ENCODE data around the gene RAPGEF2.
"Not testable (repeated sequence)": the region's sequence is repeated elsewhere in the genome, so short reads cannot be mapped to it uniquely, and the experiment has no call there.

Gene RAPGEF2

DNA sequence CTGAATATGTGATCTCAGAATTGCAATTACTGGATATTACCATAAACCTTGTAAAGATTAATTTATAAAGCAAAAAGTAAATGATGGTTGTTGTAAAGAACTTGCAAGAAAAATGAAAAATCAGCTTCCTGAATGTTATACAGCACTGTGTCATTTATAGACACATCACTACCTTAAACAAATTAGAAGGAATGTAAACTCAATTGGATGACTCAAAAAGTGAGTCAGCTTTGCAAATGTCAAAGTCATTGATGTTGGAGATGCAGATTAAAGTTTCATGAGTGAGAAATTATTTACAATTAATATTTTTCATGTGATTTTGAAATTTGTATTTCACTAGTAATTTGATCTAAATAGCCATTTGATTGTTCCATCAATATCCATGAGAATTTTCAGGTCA lies 193.2 kb downstream of the RAPGEF2 start:
- H3K27me3 ChIP-seq = no peaks in the 10 kb centered on the region
- no peak overlapping the region for H3K27ac ChIP-seq
- H3K4me1 ChIP-seq = peaks cover 0 to 10% (median 0%) of the 10 kb centered on the region in 10 experiments; a peak in 1 of 20 replicates
- 0 out of 22 replicates have a peak, but pooled peaks cover 0 to 4% (median 0%) of the 10 kb centered on the region in 11 experiments for H3K9me3 ChIP-seq (replicated peaks in 1 of 11)
- H4K20me1 ChIP-seq = peaks cover 0 to 76% (median 0%) of the 10 kb centered on the region in 11 experiments; a peak in 6 of 22 replicates
- TF ChIP-seq Cebpa-rat (IDR thresholded peaks at IDR 0.05) = no peak
- H3K9ac ChIP-seq = no peak overlapping the region
- no peak overlapping the region for H3K4me2 ChIP-seq
- H3K4me3 ChIP-seq = no peak overlapping the region
- H3K36me3 ChIP-seq = peaks cover 0 to 14% (median 0%) of the 10 kb centered on the region in 11 experiments; a peak in 3 of 22 replicates

DNA sequence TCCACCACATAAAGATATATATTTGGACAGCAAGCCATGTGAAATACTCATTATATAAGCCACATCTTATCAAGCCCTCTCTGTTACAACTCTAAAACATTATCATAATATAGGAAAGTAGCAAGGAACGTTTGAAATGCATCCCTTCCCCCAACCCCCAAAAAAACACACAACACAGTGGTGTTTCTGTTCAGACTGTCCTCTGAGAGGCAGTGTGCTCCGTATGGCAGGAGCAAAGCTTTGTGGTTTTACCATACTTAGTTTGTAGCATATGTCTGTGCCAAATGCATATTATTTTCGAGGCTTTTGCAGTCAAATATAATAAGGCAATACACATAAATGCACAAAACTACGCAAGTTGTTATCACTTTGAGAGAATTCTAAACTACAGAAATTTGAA lies 194.2 kb downstream of the RAPGEF2 start:
- peaks cover 0 to 9% (median 0%) of the 10 kb centered on the region in 11 experiments; a peak in 3 of 22 replicates for H3K36me3 ChIP-seq
- H3K27ac ChIP-seq = no peak overlapping the region
- peaks cover 0 to 10% (median 0%) of the 10 kb centered on the region in 10 experiments; a peak in 1 of 20 replicates for H3K4me1 ChIP-seq
- H3K4me3 ChIP-seq = no peak overlapping the region
- H3K27me3 ChIP-seq = no peaks in the 10 kb centered on the region
- peaks cover 0 to 80% (median 0%) of the 10 kb centered on the region in 11 experiments; a peak in 7 of 22 replicates for H4K20me1 ChIP-seq
- H3K9ac ChIP-seq = no peak overlapping the region
- H3K4me2 ChIP-seq = no peak overlapping the region
- H3K9me3 ChIP-seq (replicated peaks in 1 of 11) = 0 out of 22 replicates have a peak, but pooled peaks cover 0 to 4% (median 0%) of the 10 kb centered on the region in 11 experiments
- TF ChIP-seq Cebpa-rat (IDR thresholded peaks at IDR 0.05) = no peak

DNA sequence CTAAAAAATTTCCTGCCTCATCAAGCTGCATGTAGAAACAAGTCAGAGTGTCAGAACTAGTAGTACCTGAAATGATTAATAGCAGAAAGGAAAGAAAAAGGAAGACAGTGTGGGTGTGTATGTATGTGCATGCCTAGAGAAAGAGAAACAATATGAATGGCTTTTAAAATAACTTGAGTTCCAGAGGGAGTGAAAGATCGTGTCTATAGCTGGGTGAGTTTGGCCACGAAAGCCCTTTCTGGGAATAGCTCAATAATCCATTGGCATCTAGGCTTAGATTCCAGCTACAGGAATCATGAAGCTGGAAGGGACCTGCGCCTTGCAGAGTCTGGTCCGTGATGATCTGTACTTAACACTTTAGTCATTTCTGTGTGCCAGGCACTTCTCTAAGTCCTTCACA lies 195.6 kb downstream of the RAPGEF2 start:
- Histone ChIP-seq H3K4me1 (peaks cover 0 to 10% (median 0%) of the 10 kb centered on the region in 10 experiments; a peak in 1 of 20 replicates), H3K9ac (no peak overlapping the region), H3K36me3 (peaks cover 0 to 6% (median 0%) of the 10 kb centered on the region in 11 experiments; a peak in 3 of 22 replicates), H3K9me3 (replicated peaks in 1 of 11) (0 out of 22 replicates have a peak, but pooled peaks cover 0 to 3% (median 0%) of the 10 kb centered on the region in 11 experiments), H3K27ac (no peak overlapping the region), H4K20me1 (peaks cover 0 to 86% (median 0%) of the 10 kb centered on the region in 11 experiments; a peak in 7 of 22 replicates), H3K27me3 (no peaks in the 10 kb centered on the region), H3K4me3 (no peak overlapping the region), H3K4me2 (no peak overlapping the region)
- TF ChIP-seq Cebpa-rat (IDR thresholded peaks at IDR 0.05) = no peak

- H3K9ac ChIP-seq = no peak overlapping the region
- peaks cover 10 to 36% (median 22%) of the 10 kb centered on the region in 11 experiments; a peak in 20 of 22 replicates for H3K36me3 ChIP-seq
- H3K27ac ChIP-seq = no peak overlapping the region
- no peak overlapping the region for H3K4me3 ChIP-seq
- H3K27me3 ChIP-seq = no peaks in the 10 kb centered on the region
- no peak overlapping the region for H3K4me2 ChIP-seq
- no peak for TF ChIP-seq Cebpa-rat (IDR thresholded peaks at IDR 0.05)
- peaks cover 7 to 17% (median 13%) of the 10 kb centered on the region in 11 experiments; a peak in 15 of 22 replicates for H3K9me3 ChIP-seq (replicated peaks in 1 of 11)
- H3K4me1 ChIP-seq = no peaks in the 10 kb centered on the region
- H4K20me1 ChIP-seq = peaks cover 0 to 85% (median 0%) of the 10 kb centered on the region in 11 experiments; a peak in 7 of 22 replicates
Measured at GRCh38 chr4:159303435-159303834, 200.6 kb downstream of the RAPGEF2 start.

GRCh38 chr4:159305129-159305528 lies 202.2 kb downstream of the RAPGEF2 start:
- TF ChIP-seq Cebpa-rat (IDR thresholded peaks at IDR 0.05) = no peak
- Histone ChIP-seq H3K9me3 (replicated peaks in 1 of 11) (peaks cover 7 to 17% (median 13%) of the 10 kb centered on the region in 11 experiments; a peak in 15 of 22 replicates), H4K20me1 (peaks cover 0 to 89% (median 0%) of the 10 kb centered on the region in 11 experiments; a peak in 6 of 22 replicates), H3K9ac (no peak overlapping the region), H3K4me3 (no peak overlapping the region), H3K4me1 (no peaks in the 10 kb centered on the region), H3K4me2 (no peak overlapping the region), H3K27me3 (no peaks in the 10 kb centered on the region), H3K27ac (no peak overlapping the region), H3K36me3 (peaks cover 10 to 49% (median 22%) of the 10 kb centered on the region in 11 experiments; a peak in 20 of 22 replicates)

DNA sequence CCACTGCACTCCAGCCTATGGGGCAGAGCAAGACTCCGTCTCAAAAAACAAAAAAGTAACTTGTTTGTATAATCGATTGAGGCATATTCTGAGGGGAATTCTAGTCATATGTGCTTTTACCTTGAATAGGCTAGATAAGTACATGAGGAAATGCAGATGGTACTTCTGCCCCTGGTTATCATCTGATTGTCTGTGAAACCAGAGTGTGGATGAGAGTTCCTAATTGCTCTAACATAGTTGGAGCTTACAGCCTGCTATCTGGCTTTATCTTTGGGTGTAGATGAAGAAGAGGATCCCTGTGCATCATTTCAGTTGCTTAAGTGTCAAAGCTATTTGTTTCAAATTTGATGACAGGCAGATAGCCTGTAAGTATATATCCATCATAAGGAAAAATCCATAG lies 205.1 kb downstream of the RAPGEF2 start:
- H3K4me1 ChIP-seq = no peaks in the 10 kb centered on the region
- no peak overlapping the region for H3K27ac ChIP-seq
- H4K20me1 ChIP-seq = peaks cover 0 to 85% (median 0%) of the 10 kb centered on the region in 11 experiments; a peak in 5 of 22 replicates
- no peak overlapping the region for H3K9ac ChIP-seq
- no peak for TF ChIP-seq Cebpa-rat (IDR thresholded peaks at IDR 0.05)
- H3K4me3 ChIP-seq = no peak overlapping the region
- peaks cover 7 to 17% (median 13%) of the 10 kb centered on the region in 11 experiments; a peak in 15 of 22 replicates for H3K9me3 ChIP-seq (replicated peaks in 1 of 11)
- no peaks in the 10 kb centered on the region for H3K27me3 ChIP-seq
- peaks cover 10 to 56% (median 22%) of the 10 kb centered on the region in 11 experiments; a peak in 20 of 22 replicates for H3K36me3 ChIP-seq
- no peak overlapping the region for H3K4me2 ChIP-seq

- H3K27ac ChIP-seq = no peak overlapping the region
- TF ChIP-seq Cebpa-rat (IDR thresholded peaks at IDR 0.05) = no peak
- no peak overlapping the region for H3K4me2 ChIP-seq
- no peaks in the 10 kb centered on the region for H3K4me1 ChIP-seq
- H3K9ac ChIP-seq = no peak overlapping the region
- peaks cover 10 to 60% (median 22%) of the 10 kb centered on the region in 11 experiments; a peak in 20 of 22 replicates for H3K36me3 ChIP-seq
- H3K4me3 ChIP-seq = no peak overlapping the region
- peaks cover 7 to 17% (median 13%) of the 10 kb centered on the region in 11 experiments; a peak in 15 of 22 replicates for H3K9me3 ChIP-seq (replicated peaks in 1 of 11)
- no peaks in the 10 kb centered on the region for H3K27me3 ChIP-seq
- H4K20me1 ChIP-seq = peaks cover 0 to 81% (median 0%) of the 10 kb centered on the region in 11 experiments; a peak in 4 of 22 replicates
Measured at GRCh38 chr4:159308566-159309340, 205.9 kb downstream of the RAPGEF2 start.

DNA sequence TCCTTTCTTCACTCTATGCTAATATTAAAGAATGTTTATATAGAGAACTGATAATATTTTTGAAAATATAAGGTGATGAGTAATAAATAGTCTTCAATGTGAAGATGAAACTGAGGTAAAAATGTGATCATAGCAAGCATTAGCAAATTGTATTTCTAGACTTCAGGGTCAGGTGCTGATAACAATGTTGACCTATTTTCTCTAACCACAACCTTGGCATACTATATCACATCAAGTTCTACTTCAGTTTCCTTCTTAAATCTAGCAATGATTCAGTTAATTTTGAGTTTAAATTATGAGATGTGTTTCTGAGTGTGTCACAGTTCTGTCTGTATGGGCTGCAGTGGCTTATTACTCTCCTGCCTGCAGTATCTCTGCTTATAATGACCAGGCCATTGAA lies 209.4 kb downstream of the RAPGEF2 start:
- H3K9me3 ChIP-seq (replicated peaks in 1 of 11) = peaks cover 0 to 8% (median 0%) of the 10 kb centered on the region in 11 experiments; a peak in 4 of 22 replicates
- H3K36me3 ChIP-seq = peaks cover 28 to 69% (median 38%) of the 10 kb centered on the region in 11 experiments
- H3K27me3 ChIP-seq = no peaks in the 10 kb centered on the region
- no peak overlapping the region for H3K9ac ChIP-seq
- no peak for TF ChIP-seq Cebpa-rat (IDR thresholded peaks at IDR 0.05)
- H3K27ac ChIP-seq = no peak overlapping the region
- no peaks in the 10 kb centered on the region for H3K4me1 ChIP-seq
- no peak overlapping the region for H3K4me3 ChIP-seq
- H4K20me1 ChIP-seq = peaks cover 0 to 77% (median 0%) of the 10 kb centered on the region in 11 experiments; a peak in 5 of 22 replicates
- H3K4me2 ChIP-seq = no peak overlapping the region

DNA sequence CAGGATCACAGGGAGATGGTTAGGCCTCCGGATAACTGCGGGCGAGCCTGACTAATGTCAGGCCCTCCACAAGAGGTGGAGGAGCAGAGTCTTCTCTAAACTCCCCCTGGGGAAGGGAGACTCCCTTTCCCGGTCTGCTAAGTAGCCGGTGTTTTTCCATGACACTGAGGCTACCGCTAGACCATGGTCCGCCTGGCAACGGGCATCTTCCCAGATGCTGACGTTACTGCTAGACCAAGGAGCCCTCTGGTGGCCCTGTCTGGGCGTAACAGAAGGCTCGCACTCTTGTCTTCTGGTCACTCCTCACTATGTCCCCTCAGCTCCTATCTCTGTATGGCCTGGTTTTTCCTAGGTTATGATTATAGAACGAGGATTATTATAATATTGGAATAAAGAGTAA lies 213.0 kb downstream of the RAPGEF2 start:
- Histone ChIP-seq H4K20me1 (peaks cover 0 to 84% (median 0%) of the 10 kb centered on the region in 11 experiments; a peak in 3 of 22 replicates), H3K36me3 (peaks cover 25 to 79% (median 42%) of the 10 kb centered on the region in 11 experiments)
- H3K4me2 ChIP-seq; H3K9me3 ChIP-seq (replicated peaks in 1 of 11); H3K27ac ChIP-seq; H3K9ac ChIP-seq; H3K27me3 ChIP-seq; H3K4me3 ChIP-seq; H3K4me1 ChIP-seq: not testable (repeated sequence)
